Epithelial cell of esophagus (primary cell): ENCODE data around the gene TRIM38.

ENCODE experiments used
- DNase-seq: peaks from one replicate; pipeline ENCODE4 v3.0.0; 2010; ENCODE audit warnings: low read depth
- H3K4me3 ChIP-seq: 2 replicates; pipeline ENCODE4 v1.5.1; 2011; ENCODE audit warnings: mild to moderate bottlenecking, low read length, control low read depth
- CTCF ChIP-seq: IDR thresholded peaks from 2 replicates; pipeline ENCODE4 v1.5.1; 2011; ENCODE audit warnings: low read depth, mild to moderate bottlenecking, low read length, control low read depth, inconsistent platforms; ENCODE audit not compliant: insufficient read depth; ENCODE audit errors: missing control alignments

TRIM38 gene

DNA sequence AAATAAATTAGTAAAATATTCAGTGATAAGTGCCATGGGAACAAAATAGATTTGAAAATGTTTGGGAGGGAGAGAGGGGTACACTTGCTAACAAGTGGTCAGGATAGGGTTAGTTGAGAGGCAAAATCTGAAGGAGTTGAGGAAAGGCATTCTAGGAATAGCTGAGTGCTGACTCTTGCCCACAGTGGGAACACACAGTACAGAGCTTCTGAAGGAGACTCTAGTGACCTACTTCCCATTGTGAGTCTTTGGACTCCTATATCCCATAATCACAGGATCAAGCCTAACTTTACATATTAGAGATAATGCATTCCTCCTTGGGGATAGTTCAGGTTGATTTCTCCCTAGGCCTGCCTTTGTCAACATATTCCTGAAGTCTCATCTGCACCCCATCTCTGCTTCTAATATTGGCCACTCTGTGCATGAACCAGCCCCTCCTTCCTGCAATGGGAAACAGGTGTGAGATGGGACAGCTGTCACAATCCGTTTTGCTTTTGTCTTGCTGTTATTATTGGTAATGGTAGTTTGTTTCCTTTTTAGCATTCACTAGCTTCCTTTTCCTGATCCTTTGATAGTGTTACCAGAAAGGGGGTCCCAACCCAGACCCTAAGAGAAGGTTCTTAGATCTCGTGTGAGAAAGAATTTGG, 2.6 kb upstream of the TRIM38 start:
- TF ChIP-seq CTCF: no peak
- no peak for DNase-seq
- H3K4me3 ChIP-seq: no peak overlapping the region

DNA sequence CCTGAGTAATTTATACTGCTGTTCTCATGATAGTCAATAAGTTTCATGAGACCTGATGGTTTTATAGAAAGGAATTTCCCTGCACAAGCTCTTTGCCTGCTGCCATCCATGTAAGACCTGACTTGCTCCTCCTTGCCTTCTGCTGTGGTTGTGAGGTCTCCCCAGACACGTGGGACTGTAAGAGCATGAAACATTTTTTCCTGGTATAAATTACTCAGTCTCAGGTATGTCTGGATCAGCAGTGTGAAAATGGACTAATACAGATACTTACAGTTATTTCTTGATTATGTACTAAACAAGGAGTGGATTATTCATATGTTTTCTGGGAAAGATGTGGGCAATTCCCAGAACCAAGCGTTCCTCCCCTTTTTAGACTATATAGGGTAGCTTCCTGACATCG, 1.9 kb upstream of the TRIM38 start:
- no peak for TF ChIP-seq CTCF
- H3K4me3 ChIP-seq: no peak overlapping the region
- no peak for DNase-seq

DNA sequence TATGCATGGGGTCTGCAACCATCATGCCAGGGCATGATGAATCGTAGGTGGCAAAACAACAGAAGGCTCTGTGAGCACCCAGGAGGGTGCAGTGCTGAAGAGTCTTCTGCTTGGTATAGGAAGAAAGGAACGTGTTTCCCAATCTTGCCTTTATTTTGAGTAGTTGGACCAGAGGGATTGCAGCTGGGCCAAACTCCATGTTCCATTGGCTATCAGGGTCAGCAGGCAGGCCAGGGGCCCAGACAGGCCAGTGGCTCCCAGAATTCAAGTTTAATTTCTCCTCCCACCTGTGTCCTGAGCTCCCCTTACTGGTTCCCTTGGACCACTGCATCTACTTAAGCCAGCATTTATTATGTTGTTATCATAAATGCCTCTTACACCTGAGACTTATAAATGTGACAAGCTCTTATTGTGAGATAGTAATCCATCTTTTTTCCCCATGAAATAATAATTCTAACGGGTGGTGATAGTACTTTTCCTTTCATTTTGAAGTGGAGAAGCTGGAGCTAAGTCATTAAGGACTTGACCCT, 918 bp upstream of the TRIM38 start:
- DNase-seq: no peak
- no peak overlapping the region for H3K4me3 ChIP-seq
- TF ChIP-seq CTCF: no peak

- DNase-seq: peak; percentile 72
- no peak for TF ChIP-seq CTCF
- peak overlapping the region; percentile 76 for H3K4me3 ChIP-seq
These were observed 973 bp downstream of the TRIM38 start for GRCh38 chr6:25963426-25964123.

GRCh38 chr6:25965058-25965457, 2.5 kb downstream of the TRIM38 start:
- no peak overlapping the region for H3K4me3 ChIP-seq
- no peak for TF ChIP-seq CTCF

GRCh38 chr6:25966711-25967110, 4.1 kb downstream of the TRIM38 start:
- TF ChIP-seq CTCF: no peak
- no peak overlapping the region for H3K4me3 ChIP-seq
- no peak for DNase-seq

More at GRCh38 chr6:25965058-25965457, 2.5 kb downstream of the TRIM38 start:
- no peak for DNase-seq
